GM19463 (cell line): ENCODE measurements around the gene PRKN.

Experiments
- ATAC-seq: cut with Tn5 transposase; IDR thresholded peaks from one replicate; pipeline ENCODE4 v1.9.1; 2021; ENCODE audit warnings: mild to moderate bottlenecking, moderate library complexity; ENCODE audit not compliant: unreplicated experiment

Gene PRKN

GRCh38 chr6:161654209-161654608 lies 1073.4 kb downstream of the PRKN start:
- no peak for ATAC-seq

DNA sequence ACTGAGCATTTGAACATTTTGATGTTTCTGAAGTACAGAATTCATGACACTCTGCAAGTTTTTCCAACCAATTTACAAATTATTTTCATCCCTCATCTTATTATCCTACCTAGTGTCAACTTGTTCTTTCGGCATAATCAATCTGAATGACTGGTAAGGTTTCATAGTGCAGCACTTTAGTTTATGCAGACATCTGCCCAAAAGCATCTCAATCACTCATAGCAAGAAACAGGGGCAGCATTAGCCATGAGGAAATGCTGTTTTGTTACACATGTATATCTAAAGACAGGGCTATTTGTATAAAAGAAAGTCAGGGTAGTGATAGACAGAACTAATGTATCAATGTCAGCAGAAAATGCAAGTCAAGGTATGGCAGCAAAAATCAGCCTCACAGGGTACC lies 1075.6 kb downstream of the PRKN start:
- no peak for ATAC-seq

GRCh38 chr6:161649841-161650240 lies 1077.7 kb downstream of the PRKN start:
- ATAC-seq = no peak

GRCh38 chr6:161649068-161649467 lies 1078.5 kb downstream of the PRKN start:
- ATAC-seq = no peak

DNA sequence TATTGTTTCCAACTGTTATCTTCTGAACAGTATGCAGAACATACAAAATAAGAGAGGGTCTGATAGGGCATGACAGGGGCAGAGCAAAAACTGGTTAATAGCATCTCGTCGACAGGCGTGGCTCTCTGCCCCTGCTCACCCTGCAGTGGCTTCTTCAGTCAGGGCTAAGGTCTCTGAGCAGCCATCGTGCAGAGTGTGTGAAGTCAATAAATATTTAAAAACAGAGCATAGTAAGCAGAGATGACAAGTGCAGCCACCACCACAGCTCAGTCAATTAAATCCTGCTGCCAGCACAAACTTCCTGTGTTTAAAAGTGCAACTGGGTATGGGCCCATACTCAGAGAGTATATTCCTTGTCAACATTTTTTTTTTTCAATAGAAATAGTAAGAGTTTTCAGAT lies 1080.3 kb downstream of the PRKN start:
- ATAC-seq = no peak

- ATAC-seq = no peak
Measured at GRCh38 chr6:161644521-161644920, 1083.0 kb downstream of the PRKN start.

GRCh38 chr6:161641175-161641574 lies 1086.4 kb downstream of the PRKN start:
- no peak for ATAC-seq

GRCh38 chr6:161639772-161640171 lies 1087.8 kb downstream of the PRKN start:
- ATAC-seq = no peak

DNA sequence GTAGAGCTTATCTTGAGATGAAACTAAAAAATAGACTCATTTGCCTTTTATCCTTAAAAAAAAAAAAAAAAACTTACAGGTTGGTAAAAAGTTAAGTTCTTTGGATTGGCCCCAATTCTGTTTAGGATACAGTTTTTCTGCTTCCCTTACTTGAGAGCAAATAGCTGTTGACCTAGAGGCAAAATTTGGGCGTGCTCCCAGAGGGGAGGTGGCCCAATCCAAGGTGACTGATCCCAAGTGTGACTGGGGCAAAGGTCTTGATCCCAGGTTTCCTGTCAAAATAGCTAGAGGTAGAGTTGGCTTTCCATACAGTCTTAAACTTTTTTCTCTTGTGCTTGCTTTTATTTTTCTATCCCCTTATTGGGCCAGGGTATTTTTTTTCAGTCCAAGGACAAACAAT lies 1089.9 kb downstream of the PRKN start:
- no peak for ATAC-seq

- no peak for ATAC-seq
Measured at GRCh38 chr6:161636882-161637430, 1090.6 kb downstream of the PRKN start.

GRCh38 chr6:161635975-161636374 lies 1091.6 kb downstream of the PRKN start:
- ATAC-seq = no peak

- no peak for ATAC-seq
Measured at GRCh38 chr6:161634916-161635315, 1092.7 kb downstream of the PRKN start.

GRCh38 chr6:161631676-161632194 lies 1095.8 kb downstream of the PRKN start:
- ATAC-seq = no peak

DNA sequence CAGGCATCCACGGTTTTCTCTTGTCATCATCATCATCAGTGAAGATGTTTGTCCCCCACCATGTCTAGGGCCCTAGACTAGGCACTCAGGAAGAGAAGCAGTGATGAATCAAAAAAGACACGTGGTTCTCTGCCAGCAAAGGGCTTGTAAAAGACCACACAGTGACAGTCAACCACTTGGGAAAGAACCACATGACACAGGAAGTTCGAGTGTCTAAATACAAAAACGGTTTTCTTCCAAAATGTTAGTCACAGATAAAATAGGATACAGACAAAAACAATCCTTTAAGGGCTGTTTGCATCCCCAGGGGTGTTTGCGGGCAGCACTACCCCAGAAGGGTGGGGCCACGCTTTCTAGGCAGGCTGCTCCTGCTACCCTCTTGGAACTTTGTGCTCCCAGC lies 1096.9 kb downstream of the PRKN start:
- no peak for ATAC-seq

GRCh38 chr6:161626132-161626676 lies 1101.4 kb downstream of the PRKN start:
- ATAC-seq = no peak

GRCh38 chr6:161624111-161624510 lies 1103.5 kb downstream of the PRKN start:
- ATAC-seq = no peak

DNA sequence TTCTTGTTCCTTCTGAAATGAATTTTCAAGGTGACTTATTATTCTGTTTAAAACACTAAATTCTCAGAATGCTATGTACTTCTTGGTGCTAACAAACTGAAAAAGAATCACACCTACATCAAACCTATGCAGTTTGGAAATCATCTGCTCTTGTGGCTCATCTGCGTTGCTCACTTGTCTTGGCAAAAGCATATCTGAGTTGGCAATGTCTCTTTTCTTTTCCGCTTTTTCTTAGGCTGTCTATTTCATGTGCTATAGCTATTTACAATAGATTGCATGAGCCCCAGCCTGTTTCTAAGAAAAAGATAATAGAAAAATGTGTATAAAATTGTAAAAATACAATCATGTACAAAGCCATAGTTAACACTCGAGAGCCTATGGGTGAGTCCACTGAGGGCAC lies 1104.8 kb downstream of the PRKN start:
- no peak for ATAC-seq

DNA sequence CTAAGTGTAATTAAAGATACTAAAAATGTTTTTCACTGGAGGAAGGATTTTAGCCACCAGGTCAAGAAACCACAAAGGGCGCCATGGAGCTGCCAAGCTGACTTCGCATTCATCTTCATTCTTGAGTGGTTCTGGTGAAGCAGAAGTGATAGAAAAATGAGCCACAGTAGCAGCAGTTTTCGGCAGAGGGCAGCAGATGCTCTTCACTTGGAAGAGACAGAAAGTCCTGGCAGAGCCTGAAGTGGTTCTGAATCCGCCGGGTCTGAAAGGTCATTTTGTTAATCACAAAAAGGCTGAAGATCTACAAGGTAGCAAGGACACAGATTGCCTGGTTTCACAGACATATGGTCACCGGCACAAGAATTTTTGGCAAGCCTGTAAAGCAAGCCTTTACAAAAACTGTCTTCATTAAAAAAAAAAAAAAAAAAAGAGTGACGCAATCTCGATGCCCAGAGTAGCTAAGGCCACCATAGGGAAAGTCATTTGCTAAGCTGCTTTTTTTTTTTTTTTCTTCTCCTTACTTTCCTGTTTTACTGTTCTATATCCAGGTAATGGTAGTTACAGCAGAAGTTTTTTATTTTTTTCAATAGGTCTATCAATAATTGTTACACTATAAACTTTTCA lies 1108.6 kb downstream of the PRKN start:
- ATAC-seq = no peak

DNA sequence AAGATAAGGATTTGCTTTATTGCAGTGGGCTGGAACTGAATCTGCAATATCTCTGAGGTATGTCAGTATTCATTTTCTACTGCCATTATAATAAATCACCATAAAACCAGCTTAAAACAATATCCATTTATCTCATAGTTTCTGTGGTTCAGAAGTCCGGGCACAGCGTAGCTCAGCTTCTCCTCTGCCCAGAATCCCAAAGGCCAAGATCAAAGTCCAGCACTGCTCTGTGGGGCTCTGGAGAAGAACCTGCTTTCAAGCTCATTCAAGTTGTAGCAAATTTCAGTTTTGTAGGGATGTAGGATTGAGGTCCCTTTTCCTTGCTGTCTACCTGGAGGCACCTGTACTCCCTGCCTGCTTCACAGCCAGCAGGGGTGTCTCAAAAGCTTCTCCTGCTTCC lies 1113.9 kb downstream of the PRKN start:
- ATAC-seq = no peak

GRCh38 chr6:161608771-161609170 lies 1118.8 kb downstream of the PRKN start:
- no peak for ATAC-seq

GRCh38 chr6:161607696-161608297 lies 1119.8 kb downstream of the PRKN start:
- no peak for ATAC-seq

DNA sequence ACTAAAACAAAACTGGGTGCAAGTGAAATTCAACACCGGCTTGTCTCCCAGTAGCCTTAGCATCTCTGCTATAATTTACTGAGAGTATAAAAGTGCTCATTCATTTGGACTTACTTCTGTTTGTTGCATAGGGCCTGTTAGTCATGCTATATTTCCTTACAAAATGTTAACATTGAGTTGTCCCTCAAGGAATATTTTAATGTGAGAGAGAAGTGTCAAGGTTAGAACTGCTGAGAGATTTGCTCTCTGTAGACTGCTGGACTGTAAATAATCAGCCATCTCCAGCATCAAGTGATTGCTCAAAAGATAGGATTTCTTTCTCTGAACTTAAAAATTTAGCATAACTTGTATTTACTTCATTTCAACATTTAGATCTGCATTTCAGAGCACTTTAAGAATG lies 1125.2 kb downstream of the PRKN start:
- ATAC-seq = no peak
